SK-N-SH (cell line): ENCODE results near the gene SEMA3B. TPM values are rescaled to one million over a fixed set of nuclear protein-coding genes. Genes with fewer than 3 reads are reported as not detected.

Experiments
- CTCF ChIA-PET: fragments of 300-600, 350-600 bp; formaldehyde crosslinking; extraction: SDS; loops from one replicate; lab custom pipeline; 2021; lab: Yijun Ruan, JAX
- POLR2A ChIA-PET: fragments of 350-600 bp; sonication (Branson Sonifier 250); formaldehyde crosslinking; extraction: SDS; loops from one replicate; lab custom pipeline; 2020; ENCODE audit warnings: antibody characterized with exemption, inconsistent platforms; lab: Yijun Ruan, JAX
- DNase-seq: peaks from one replicate; pipeline ENCODE4 v3.0.0; 2012
- H2AFZ ChIP-seq: fragments of 200-600 bp; sonication (generic); 2 replicates; pipeline ENCODE4 v1.8.1; 2016; ENCODE audit warnings: antibody characterized with exemption, mild to moderate bottlenecking, low read depth
- H3F3A ChIP-seq: fragments of 200-600 bp; sonication (generic); replicated peaks from 2 replicates; pipeline ENCODE3; 2016; ENCODE audit warnings: antibody characterized with exemption, mild to moderate bottlenecking; ENCODE audit not compliant: insufficient read depth
- H3K27ac ChIP-seq, 2 experiments: fragments of 200-500 bp in 1 of 2; fragments of 200-600 bp in 1 of 2; sonication (Bioruptor generic) in 1 of 2; sonication (generic), shearing (Covaris generic) in 1 of 2; 2 replicates each; pipeline versions ENCODE4 v1.5.1 to v1.6.1; 2014 to 2016; ENCODE audit warnings: low read depth in 2 of 2, inconsistent platforms in 1 of 2, low read length in 1 of 2, mild to moderate bottlenecking in 1 of 2, mixed read lengths in 1 of 2
- H3K27me3 ChIP-seq: fragments of 200-600 bp; sonication (generic), shearing (Covaris generic); 2 replicates; pipeline ENCODE4 v1.6.1; 2016; ENCODE audit warnings: mixed run types; ENCODE audit not compliant: insufficient read depth
- H3K36me3 ChIP-seq, 2 experiments: fragments of 200-500 bp in 1 of 2; fragments of 200-600 bp in 1 of 2; sonication (Bioruptor generic) in 1 of 2; sonication (generic) in 1 of 2; replicated peaks in 1 of 2; 2 replicates each; pipeline versions ENCODE3 to v1.5.1; 2014 to 2016; ENCODE audit warnings: low read length in 1 of 2, mild to moderate bottlenecking in 1 of 2; ENCODE audit not compliant: insufficient read depth in 2 of 2, control insufficient read depth in 1 of 2
- H3K4me1 ChIP-seq, 2 experiments: fragments of 200-500 bp in 1 of 2; fragments of 200-600 bp in 1 of 2; sonication (Bioruptor generic) in 1 of 2; sonication (generic), shearing (Covaris generic) in 1 of 2; 2 replicates each; pipeline versions ENCODE4 v1.5.1 to v1.6.1; 2014 to 2016; ENCODE audit warnings: low read depth in 1 of 2, low read length in 1 of 2, mixed run types in 1 of 2; ENCODE audit not compliant: insufficient read depth in 2 of 2, control insufficient read depth in 1 of 2
- H3K4me2 ChIP-seq: fragments of 200-600 bp; sonication (generic), shearing (Covaris generic); 2 replicates; pipeline ENCODE4 v1.6.1; 2017; ENCODE audit warnings: mixed run types
- H3K4me3 ChIP-seq, 2 experiments: fragments of 200-500 bp in 1 of 2; fragments of 200-600 bp in 1 of 2; sonication (Bioruptor generic) in 1 of 2; sonication (generic), shearing (Covaris generic) in 1 of 2; 2 replicates each; pipeline versions ENCODE4 v1.5.1 to v1.8.1; 2014 to 2016; ENCODE audit warnings: low read depth in 2 of 2, inconsistent platforms in 1 of 2, low read length in 1 of 2, mild to moderate bottlenecking in 1 of 2, mixed read lengths in 1 of 2, moderate library complexity in 1 of 2
- H3K79me2 ChIP-seq: fragments of 200-600 bp; sonication (generic); 2 replicates; pipeline ENCODE4 v1.8.1; 2017; ENCODE audit warnings: mild to moderate bottlenecking; ENCODE audit not compliant: insufficient read depth
- H3K9ac ChIP-seq: fragments of 200-600 bp; sonication (generic); 2 replicates; pipeline ENCODE4 v1.6.1; 2017; ENCODE audit warnings: mixed run types
- H3K9me2 ChIP-seq: fragments of 200-600 bp; sonication (generic); 2 replicates; pipeline ENCODE4 v1.6.1; 2017; ENCODE audit warnings: mixed run types
- H3K9me3 ChIP-seq: fragments of 200-600 bp; sonication (generic); 2 replicates; pipeline ENCODE4 v1.6.1; 2017; ENCODE audit warnings: mixed run types, mild to moderate bottlenecking, moderate library complexity
- H4K20me1 ChIP-seq: fragments of 200-600 bp; sonication (generic); 2 replicates; pipeline ENCODE4 v1.6.1; 2017; ENCODE audit warnings: mild to moderate bottlenecking, mixed run types; ENCODE audit not compliant: insufficient read depth
- CHD2 ChIP-seq: fragments of 150-350 bp; IDR thresholded peaks from 2 replicates; pipeline ENCODE4 v1.6.1; 2018; ENCODE audit warnings: low read length; ENCODE audit not compliant: partially characterized antibody
- EZH2phosphoT487 ChIP-seq: fragments of 200-600 bp; sonication (generic); IDR thresholded peaks from 2 replicates; pipeline ENCODE4 v1.6.1; 2017; ENCODE audit warnings: low read depth, mixed run types, mild to moderate bottlenecking, antibody characterized with exemption, moderate library complexity, borderline replicate concordance
- FOXJ3 ChIP-seq: sonication (generic); formaldehyde crosslinking; IDR thresholded peaks from 2 replicates; pipeline ENCODE4 v1.5.1; 2020; ENCODE audit warnings: mild to moderate bottlenecking, missing genetic modification reagents
- GABPA ChIP-seq: IDR thresholded peaks from 2 replicates; pipeline ENCODE4 v1.4.0; 2012; ENCODE audit warnings: low read depth, mild to moderate bottlenecking
- GATA2 ChIP-seq: sonication (generic); formaldehyde crosslinking; IDR thresholded peaks from 2 replicates; pipeline ENCODE4 v1.5.0; 2020; ENCODE audit warnings: mild to moderate bottlenecking, missing genetic modification reagents
- IRF3 ChIP-seq: fragments of 150-350 bp; IDR thresholded peaks from 2 replicates; pipeline ENCODE4 v1.6.1; 2016; ENCODE audit warnings: mild to moderate bottlenecking, low read depth, low read length
- JUND ChIP-seq: IDR thresholded peaks from 2 replicates; pipeline ENCODE4 v1.4.0; 2012
- MEF2A ChIP-seq: IDR thresholded peaks from 2 replicates; pipeline ENCODE4 v1.4.0; 2012; ENCODE audit warnings: low read depth, borderline replicate concordance
- MXI1 ChIP-seq: IDR thresholded peaks from 2 replicates; pipeline ENCODE4 v1.6.1; 2012; ENCODE audit warnings: mild to moderate bottlenecking, low read depth, low read length, improper control_type of control experiment
- NFIC ChIP-seq: IDR thresholded peaks from 2 replicates; pipeline ENCODE4 v1.4.0; 2012; ENCODE audit warnings: borderline replicate concordance
- POLR2AphosphoS5 ChIP-seq: IDR thresholded peaks from 2 replicates; pipeline ENCODE4 v1.6.1; 2012; ENCODE audit warnings: low read depth, low read length
- RAD21 ChIP-seq: IDR thresholded peaks from 2 replicates; pipeline ENCODE4 v1.6.1; 2012; ENCODE audit warnings: mild to moderate bottlenecking, low read length
- RCOR1 ChIP-seq: fragments of 150-350 bp; IDR thresholded peaks from 2 replicates; pipeline ENCODE4 v1.6.1; 2017; ENCODE audit warnings: antibody characterized with exemption, low read length
- REST ChIP-seq: IDR thresholded peaks from 2 replicates; pipeline ENCODE4 v1.6.1; 2012; ENCODE audit warnings: mild to moderate bottlenecking, low read depth, low read length, moderate library complexity
- RFX5 ChIP-seq: IDR thresholded peaks from 2 replicates; pipeline ENCODE4 v1.6.1; 2012; ENCODE audit warnings: mild to moderate bottlenecking, improper control_type of control experiment, low read length
- SIN3A ChIP-seq: IDR thresholded peaks from 2 replicates; pipeline ENCODE4 v1.6.1; 2012; ENCODE audit warnings: low read depth, mild to moderate bottlenecking, low read length, moderate library complexity, borderline replicate concordance
- TCF12 ChIP-seq: IDR thresholded peaks from 2 replicates; pipeline ENCODE4 v1.4.0; 2012
- TEAD4 ChIP-seq: IDR thresholded peaks from 2 replicates; pipeline ENCODE4 v1.4.0; 2012; ENCODE audit warnings: mild to moderate bottlenecking, borderline replicate concordance; ENCODE audit not compliant: insufficient read depth
- USF2 ChIP-seq: fragments of 150-350 bp; IDR thresholded peaks from 2 replicates; pipeline ENCODE4 v1.6.1; 2017; ENCODE audit warnings: antibody characterized with exemption, low read length, low read depth, borderline replicate concordance
- ZBTB33 ChIP-seq: IDR thresholded peaks from 2 replicates; pipeline ENCODE4 v1.4.0; 2012; ENCODE audit warnings: low read depth, borderline replicate concordance
- WGBS: methylation state at CpG from one replicate; pipeline ENCODE4 v1.1.6; 2017; ENCODE audit warnings: low lambda C conversion rate; 5-methylcytosine and 5-hydroxymethylcytosine counted together
- polyA plus RNA-seq, 3 experiments: library from polyadenylated mRNA; depleted of rRNA; stranded (reverse); fragments of >200 nt; gene quantifications; 2 replicates each; pipeline ENCODE4 v1.2.3, GENCODE V29; 2012

The SEMA3B gene
- polyA plus RNA-seq, 1 of the 3 experiments (the other 2 are of a cell fraction) = 14.9 TPM

GRCh38 chr3:50275141-50275995 is 6.4 kb downstream of the SEMA3B start:
- Histone ChIP-seq H3K9ac (no peak overlapping the region), H3K36me3 (no peaks in the 10 kb centered on the region), H3K4me1 (peaks cover under 1 to 12% of the 10 kb centered on the region in 2 experiments; a peak in 2 of 4 replicates), H4K20me1 (no peaks in the 10 kb centered on the region), H3K4me3 (peak overlapping the region in 1 of 2 experiments; percentile 1; a peak in 1 of 4 replicates), H3F3A (peaks cover 14% of the 10 kb centered on the region), H3K4me2 (no peak overlapping the region), H3K9me2 (no peaks in the 10 kb centered on the region), H3K79me2 (no peaks in the 10 kb centered on the region), H3K9me3 (no peaks in the 10 kb centered on the region), H2AFZ (no peak overlapping the region), H3K27ac (no peak overlapping the region), H3K27me3 (0 out of 2 replicates have a peak, but pooled peaks cover 16% of the 10 kb centered on the region)
- TF ChIP-seq CHD2 (no peak), IRF3 (no peak), ZBTB33 (no peak), FOXJ3 (CRISPR knock-in tag) (no peak), USF2 (no peak), EZH2phosphoT487 (no peak), TCF12 (no peak), MEF2A (no peak), REST (no peak), RFX5 (no peak), GATA2 (CRISPR knock-in tag) (no peak), POLR2AphosphoS5 (no peak), GABPA (no peak), RAD21 (no peak), TEAD4 (no peak), NFIC (no peak), SIN3A (no peak), RCOR1 (no peak), MXI1 (no peak), JUND (no peak)
- peak; percentile 71 for DNase-seq
- ChIA-PET CTCF (interaction anchor here (0.6 to 12.2 kb wide), 36 partner anchors 9 to 275 kb away, joined by 3 to 206 read pairs (median 5); partner anchors contain the start of gene GNAT1), POLR2A (no interaction called here)
- 24% methylated on average over 39 of the region's 65 CpGs for WGBS
